Upper lobe of left lung (tissue), 4 donors: Measurements from ENCODE around the gene TMEM186.

Experiments
- CTCF ChIP-seq, 6 experiments: fragments of 450-650 bp in 4 of 6; fragments of 200-600 bp in 2 of 6; sonication (generic) in 2 of 6; IDR thresholded peaks; one replicate each; pipeline ENCODE4 v1.5.1; 2016 to 2019; ENCODE audit warnings: antibody characterized with exemption in 6 of 6
- POLR2A ChIP-seq, 4 donors: fragments of 450-650 bp; IDR thresholded peaks; one replicate each; pipeline ENCODE4 v1.5.1; 2016 to 2017; ENCODE audit warnings: antibody characterized with exemption in 4 of 4, mild to moderate bottlenecking in 2 of 4

GRCh38 chr16:8756755-8757154 lies 40.7 kb downstream of the TMEM186 start:
- no peak for TF ChIP-seq CTCF (IDR thresholded peaks at IDR 0.05)
- no peak for TF ChIP-seq POLR2A (IDR thresholded peaks at IDR 0.05)
